GM11168 (cell line): ENCODE data around the gene CTCFL.

Experiments used
- in situ Hi-C: fragments of 300-500 bp; cut with MboI; formaldehyde crosslinking; loops from one replicate; pipeline ENCODE4 v1.12.0; 2022; ENCODE audit warnings: low sequenced_read_pairs; ENCODE audit not compliant: unreplicated experiment

The CTCFL gene

GRCh38 chr20:57471496-57472372 lies 53.2 kb downstream of the CTCFL start:
- in situ Hi-C loops: no loop called here

- in situ Hi-C loops: no loop called here
These were observed 54.1 kb downstream of the CTCFL start for GRCh38 chr20:57470666-57471495.

- in situ Hi-C loops: no loop called here
These were observed 54.8 kb downstream of the CTCFL start for GRCh38 chr20:57470212-57470522.

GRCh38 chr20:57469418-57470211 lies 55.3 kb downstream of the CTCFL start:
- in situ Hi-C loops: no loop called here

- in situ Hi-C loops: no loop called here
These were observed 56.2 kb downstream of the CTCFL start for GRCh38 chr20:57468523-57469417.

- in situ Hi-C loops: no loop called here
These were observed 57.2 kb downstream of the CTCFL start for GRCh38 chr20:57467742-57468141.

GRCh38 chr20:57465943-57466342 lies 59.0 kb downstream of the CTCFL start:
- in situ Hi-C loops: no loop called here

GRCh38 chr20:57465486-57465885 lies 59.5 kb downstream of the CTCFL start:
- in situ Hi-C loops: no loop called here

- in situ Hi-C loops: no loop called here
These were observed 60.2 kb downstream of the CTCFL start for GRCh38 chr20:57464642-57465211.

GRCh38 chr20:57462781-57463180 lies 62.2 kb downstream of the CTCFL start:
- in situ Hi-C loops: no loop called here

- in situ Hi-C loops: no loop called here
These were observed 63.2 kb downstream of the CTCFL start for GRCh38 chr20:57461726-57462125.

- in situ Hi-C loops: no loop called here
These were observed 64.0 kb downstream of the CTCFL start for GRCh38 chr20:57460781-57461465.

GRCh38 chr20:57459897-57460296 lies 65.0 kb downstream of the CTCFL start:
- in situ Hi-C loops: no loop called here

GRCh38 chr20:57459278-57459677 lies 65.7 kb downstream of the CTCFL start:
- in situ Hi-C loops: no loop called here

GRCh38 chr20:57458400-57459160 lies 66.4 kb downstream of the CTCFL start:
- in situ Hi-C loops: no loop called here

- in situ Hi-C loops: no loop called here
These were observed 67.5 kb downstream of the CTCFL start for GRCh38 chr20:57457243-57458095.

- in situ Hi-C loops: no loop called here
These were observed 68.8 kb downstream of the CTCFL start for GRCh38 chr20:57456116-57456515.
